ENCODE data around the gene IGF2.

DNA sequence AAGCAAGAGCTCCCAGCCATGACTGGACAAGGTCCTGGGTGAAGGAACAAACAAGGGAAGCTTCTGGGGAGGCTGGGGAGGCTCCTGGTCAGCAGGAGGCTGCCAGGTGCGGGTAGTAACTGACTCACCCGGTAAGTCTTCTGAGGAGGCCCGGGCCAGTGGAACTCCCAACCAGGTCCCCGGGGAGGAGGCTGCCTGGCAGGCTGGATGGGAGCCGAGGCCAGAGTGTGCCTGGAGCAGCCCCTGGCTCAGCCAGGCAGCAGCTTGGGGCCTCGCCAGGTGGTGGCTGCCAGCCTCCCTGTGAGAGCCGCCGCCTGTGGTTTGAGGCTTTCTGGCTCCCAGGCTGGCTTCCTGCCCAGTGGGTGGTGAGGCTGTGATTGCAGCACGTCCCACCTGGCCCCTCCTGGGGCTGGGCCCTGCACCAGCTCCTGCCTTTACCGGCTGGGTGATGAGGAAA lies 46.2 kb downstream of the IGF2 start:
- TF ChIP-seq, protein P1, sequence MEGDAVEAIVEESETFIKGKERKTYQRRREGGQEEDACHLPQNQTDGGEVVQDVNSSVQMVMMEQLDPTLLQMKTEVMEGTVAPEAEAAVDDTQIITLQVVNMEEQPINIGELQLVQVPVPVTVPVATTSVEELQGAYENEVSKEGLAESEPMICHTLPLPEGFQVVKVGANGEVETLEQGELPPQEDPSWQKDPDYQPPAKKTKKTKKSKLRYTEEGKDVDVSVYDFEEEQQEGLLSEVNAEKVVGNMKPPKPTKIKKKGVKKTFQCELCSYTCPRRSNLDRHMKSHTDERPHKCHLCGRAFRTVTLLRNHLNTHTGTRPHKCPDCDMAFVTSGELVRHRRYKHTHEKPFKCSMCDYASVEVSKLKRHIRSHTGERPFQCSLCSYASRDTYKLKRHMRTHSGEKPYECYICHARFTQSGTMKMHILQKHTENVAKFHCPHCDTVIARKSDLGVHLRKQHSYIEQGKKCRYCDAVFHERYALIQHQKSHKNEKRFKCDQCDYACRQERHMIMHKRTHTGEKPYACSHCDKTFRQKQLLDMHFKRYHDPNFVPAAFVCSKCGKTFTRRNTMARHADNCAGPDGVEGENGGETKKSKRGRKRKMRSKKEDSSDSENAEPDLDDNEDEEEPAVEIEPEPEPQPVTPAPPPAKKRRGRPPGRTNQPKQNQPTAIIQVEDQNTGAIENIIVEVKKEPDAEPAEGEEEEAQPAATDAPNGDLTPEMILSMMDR (tag by site-specific recombination; IDR thresholded peaks at IDR 0.05), result no peak
- TF ChIP-seq ZNF274 (IDR thresholded peaks at IDR 0.05; ENCODE audit: low read length) (no peak), ZNF274 (tag by site-specific recombination; IDR thresholded peaks at IDR 0.05; ENCODE audit: borderline replicate concordance) (no peak), ZNF239 (tag by site-specific recombination; IDR thresholded peaks at IDR 0.05) (no peak), REST (tag by site-specific recombination; IDR thresholded peaks at IDR 0.05) (no peak), REPIN1 (tag by site-specific recombination; IDR thresholded peaks at IDR 0.05; ENCODE audit: low read depth) (no peak), ZNF777 (tag by site-specific recombination; IDR thresholded peaks at IDR 0.05; ENCODE audit: borderline replicate concordance) (no peak), PRDM1 (tag by site-specific recombination; IDR thresholded peaks at IDR 0.05) (no peak)
- TF ChIP-seq, protein P2, sequence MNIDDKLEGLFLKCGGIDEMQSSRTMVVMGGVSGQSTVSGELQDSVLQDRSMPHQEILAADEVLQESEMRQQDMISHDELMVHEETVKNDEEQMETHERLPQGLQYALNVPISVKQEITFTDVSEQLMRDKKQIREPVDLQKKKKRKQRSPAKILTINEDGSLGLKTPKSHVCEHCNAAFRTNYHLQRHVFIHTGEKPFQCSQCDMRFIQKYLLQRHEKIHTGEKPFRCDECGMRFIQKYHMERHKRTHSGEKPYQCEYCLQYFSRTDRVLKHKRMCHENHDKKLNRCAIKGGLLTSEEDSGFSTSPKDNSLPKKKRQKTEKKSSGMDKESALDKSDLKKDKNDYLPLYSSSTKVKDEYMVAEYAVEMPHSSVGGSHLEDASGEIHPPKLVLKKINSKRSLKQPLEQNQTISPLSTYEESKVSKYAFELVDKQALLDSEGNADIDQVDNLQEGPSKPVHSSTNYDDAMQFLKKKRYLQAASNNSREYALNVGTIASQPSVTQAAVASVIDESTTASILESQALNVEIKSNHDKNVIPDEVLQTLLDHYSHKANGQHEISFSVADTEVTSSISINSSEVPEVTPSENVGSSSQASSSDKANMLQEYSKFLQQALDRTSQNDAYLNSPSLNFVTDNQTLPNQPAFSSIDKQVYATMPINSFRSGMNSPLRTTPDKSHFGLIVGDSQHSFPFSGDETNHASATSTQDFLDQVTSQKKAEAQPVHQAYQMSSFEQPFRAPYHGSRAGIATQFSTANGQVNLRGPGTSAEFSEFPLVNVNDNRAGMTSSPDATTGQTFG (tag by site-specific recombination; IDR thresholded peaks at IDR 0.05; ENCODE audit: borderline replicate concordance), result no peak
- TF ChIP-seq, protein P3, sequence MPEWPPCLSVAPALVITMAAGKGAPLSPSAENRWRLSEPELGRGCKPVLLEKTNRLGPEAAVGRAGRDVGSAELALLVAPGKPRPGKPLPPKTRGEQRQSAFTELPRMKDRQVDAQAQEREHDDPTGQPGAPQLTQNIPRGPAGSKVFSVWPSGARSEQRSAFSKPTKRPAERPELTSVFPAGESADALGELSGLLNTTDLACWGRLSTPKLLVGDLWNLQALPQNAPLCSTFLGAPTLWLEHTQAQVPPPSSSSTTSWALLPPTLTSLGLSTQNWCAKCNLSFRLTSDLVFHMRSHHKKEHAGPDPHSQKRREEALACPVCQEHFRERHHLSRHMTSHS (tag by site-specific recombination; IDR thresholded peaks at IDR 0.05), result no peak
- TF ChIP-seq, protein P4, sequence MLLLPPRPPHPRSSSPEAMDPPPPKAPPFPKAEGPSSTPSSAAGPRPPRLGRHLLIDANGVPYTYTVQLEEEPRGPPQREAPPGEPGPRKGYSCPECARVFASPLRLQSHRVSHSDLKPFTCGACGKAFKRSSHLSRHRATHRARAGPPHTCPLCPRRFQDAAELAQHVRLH (tag by site-specific recombination; IDR thresholded peaks at IDR 0.05), result no peak

Data from HEK293 (cell line).